ENCODE data around the gene HDAC3. TPM values are rescaled to one million over a fixed set of nuclear protein-coding genes. Genes with fewer than 3 reads are reported as not detected.

Gene HDAC3
- total RNA-seq, 1 donor from 2014 or later, result 42.1 TPM

DNA sequence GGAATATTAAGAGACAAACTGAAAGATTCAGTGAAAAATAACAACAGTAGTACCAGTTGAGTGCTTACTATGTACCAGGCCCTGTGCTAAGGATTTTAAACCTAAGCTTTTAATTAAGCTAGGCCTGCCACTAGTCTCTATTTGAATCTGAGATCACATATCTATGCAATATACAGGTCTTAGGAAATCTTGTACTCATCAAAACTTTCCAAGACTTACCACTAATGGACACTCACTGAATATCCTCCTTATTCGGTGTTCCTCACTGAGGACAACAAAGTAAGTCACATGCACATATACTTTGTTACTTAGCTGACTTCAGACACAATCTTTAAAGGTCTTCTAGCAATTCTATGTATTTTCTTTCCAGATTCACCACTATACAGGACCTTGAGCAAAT is 50.4 kb downstream of the HDAC3 start:
- H3K27me3 ChIP-seq, result no peaks in the 10 kb centered on the region
- no peak for TF ChIP-seq CTCF (IDR thresholded peaks at IDR 0.05)
- H3K9me3 ChIP-seq, result no peaks in the 10 kb centered on the region
- intact Hi-C loops (cut with DNase I), result no loop called here
- H3K27ac ChIP-seq, result no peak overlapping the region
- no peak for ATAC-seq
- no peak overlapping the region for H3K4me3 ChIP-seq
- H3K36me3 ChIP-seq, result peaks cover 57% of the 10 kb centered on the region
- no peak for DNase-seq
- H3K4me1 ChIP-seq, result no peaks in the 10 kb centered on the region

GRCh38 chr5:141585594-141585993 is 51.1 kb downstream of the HDAC3 start:
- TF ChIP-seq CTCF (IDR thresholded peaks at IDR 0.05), result no peak
- DNase-seq (no peak), ATAC-seq (no peak)
- no peaks in the 10 kb centered on the region for H3K27me3 ChIP-seq
- H3K4me1 ChIP-seq, result no peaks in the 10 kb centered on the region
- intact Hi-C loops (cut with DNase I), result no loop called here
- H3K9me3 ChIP-seq, result no peaks in the 10 kb centered on the region
- H3K4me3 ChIP-seq, result no peak overlapping the region
- peaks cover 63% of the 10 kb centered on the region for H3K36me3 ChIP-seq
- no peak overlapping the region for H3K27ac ChIP-seq

- ATAC-seq, result no peak
- Histone ChIP-seq H3K9me3 (no peaks in the 10 kb centered on the region), H3K4me1 (no peaks in the 10 kb centered on the region), H3K36me3 (peaks cover 93% of the 10 kb centered on the region), H3K4me3 (no peak overlapping the region), H3K27ac (no peak overlapping the region), H3K27me3 (no peaks in the 10 kb centered on the region)
- no peak for TF ChIP-seq CTCF (IDR thresholded peaks at IDR 0.05)
- no peak for DNase-seq
- intact Hi-C loops (cut with DNase I), result no loop called here
Measured at GRCh38 chr5:141574122-141574510, 62.5 kb downstream of the HDAC3 start.

DNA sequence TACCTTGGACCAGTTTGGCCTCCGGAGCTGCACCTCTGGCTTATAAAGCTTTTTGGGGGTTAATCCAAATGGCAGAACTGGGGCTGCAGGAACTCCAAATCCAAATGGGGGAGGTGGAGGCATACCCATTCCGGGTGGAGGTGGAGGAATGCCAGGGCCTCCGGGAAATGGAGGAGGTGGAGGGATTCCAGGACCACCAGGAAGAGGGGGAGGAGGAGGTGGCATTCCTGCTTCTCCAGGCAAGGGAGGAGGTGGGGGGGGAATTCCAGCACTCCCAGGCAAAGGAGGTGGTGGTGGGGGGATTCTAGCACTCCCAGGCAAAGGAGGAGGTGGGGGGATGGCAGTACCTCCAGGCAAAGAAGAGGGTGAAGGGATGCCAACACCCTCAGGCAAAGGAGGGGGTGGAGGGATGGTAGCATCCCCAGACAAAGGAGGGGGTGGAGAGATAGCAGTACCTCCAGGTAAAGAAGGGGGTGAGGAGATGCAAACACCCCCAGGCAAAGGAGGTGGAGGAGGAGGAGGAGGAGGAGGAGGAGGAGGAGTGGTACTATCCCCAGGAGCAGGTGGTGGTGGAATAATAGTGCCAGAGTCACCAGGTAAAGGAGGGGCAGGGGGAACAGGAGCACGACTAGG is 63.0 kb downstream of the HDAC3 start:
- no peaks in the 10 kb centered on the region for H3K9me3 ChIP-seq
- no peaks in the 10 kb centered on the region for H3K4me1 ChIP-seq
- no peak for DNase-seq
- no peak overlapping the region for H3K4me3 ChIP-seq
- peaks cover 90% of the 10 kb centered on the region for H3K36me3 ChIP-seq
- H3K27me3 ChIP-seq, result no peaks in the 10 kb centered on the region
- intact Hi-C loops (cut with DNase I), result no loop called here
- ATAC-seq, result no peak
- H3K27ac ChIP-seq, result no peak overlapping the region
- TF ChIP-seq CTCF (IDR thresholded peaks at IDR 0.05), result no peak

Other genes starting within 250 kb of the HDAC3 start
- 4.2 TPM for gene PCDHGB4, start 249.2 kb downstream of the HDAC3 start, total RNA-seq
- 1.2 TPM for gene PCDHGA8, start 244.2 kb downstream of the HDAC3 start, total RNA-seq
- gene PCDHGB5, start 238.9 kb downstream of the HDAC3 start, total RNA-seq, result 11.0 TPM
- gene PCDHGA9, start 234.1 kb downstream of the HDAC3 start, total RNA-seq, result 5.4 TPM
- 7.5 TPM for gene PCDHGB6, start 228.8 kb downstream of the HDAC3 start, total RNA-seq
- 6.2 TPM for gene PCDHGA10, start 223.9 kb downstream of the HDAC3 start, total RNA-seq
- 15.4 TPM for gene PCDHGB7, start 219.2 kb downstream of the HDAC3 start, total RNA-seq
- 2.6 TPM for gene PCDHGA11, start 215.8 kb downstream of the HDAC3 start, total RNA-seq
- gene PCDHGA12, start 206.3 kb downstream of the HDAC3 start, total RNA-seq, result 7.6 TPM
- gene PCDHGC3, start 160.9 kb downstream of the HDAC3 start, total RNA-seq, result 109 TPM
- gene PCDHGC4, start 151.8 kb downstream of the HDAC3 start, total RNA-seq, result 1.8 TPM
- 1.4 TPM for gene PCDHGC5, start 147.8 kb downstream of the HDAC3 start, total RNA-seq
- gene DIAPH1, start 17.8 kb downstream of the HDAC3 start, total RNA-seq, result 118 TPM
- gene RELL2, start 148 bp upstream of the HDAC3 start, total RNA-seq, result 6.1 TPM
- gene FCHSD1, start 14.6 kb upstream of the HDAC3 start, total RNA-seq, result 13.6 TPM
- 42.4 TPM for gene ARAP3, start 45.4 kb upstream of the HDAC3 start, total RNA-seq
- gene PCDH1, start 241.6 kb upstream of the HDAC3 start, total RNA-seq, result 66.6 TPM